HepG2 (cell line): ENCODE measurements around the gene SLC16A3. TPM values are rescaled to one million over a fixed set of nuclear protein-coding genes. Genes with fewer than 3 reads are reported as not detected.

Experiments used
- CAMTA2 ChIP-seq: sonication (generic); formaldehyde crosslinking; IDR thresholded peaks from 2 replicates; pipeline ENCODE4 v1.4.0; 2020; ENCODE audit warnings: mild to moderate bottlenecking, missing genetic modification reagents, borderline replicate concordance
- CERS6 ChIP-seq: sonication (generic); formaldehyde crosslinking; IDR thresholded peaks from 2 replicates; pipeline ENCODE4 v1.5.0; 2020; ENCODE audit warnings: missing genetic modification reagents
- ELF4 ChIP-seq: sonication (generic); formaldehyde crosslinking; IDR thresholded peaks from 2 replicates; pipeline ENCODE4 v1.5.0; 2020; ENCODE audit warnings: missing genetic modification reagents, mild to moderate bottlenecking, moderate library complexity, borderline replicate concordance
- GMEB2 ChIP-seq: IDR thresholded peaks from 2 replicates; pipeline ENCODE4 v1.6.1; 2016; ENCODE audit warnings: missing biosample characterization, missing genetic modification reagents, low read depth
- KAT2B ChIP-seq: fragments of 150-350 bp; IDR thresholded peaks from 2 replicates; pipeline ENCODE4 v1.6.1; 2014; ENCODE audit warnings: low read depth, low read length, borderline replicate concordance
- MAFG ChIP-seq: sonication (generic); formaldehyde crosslinking; IDR thresholded peaks from 2 replicates; pipeline ENCODE4 v1.5.1; 2020; ENCODE audit warnings: mild to moderate bottlenecking, missing genetic modification reagents
- NFYC ChIP-seq: IDR thresholded peaks from 2 replicates; pipeline ENCODE4 v1.6.1; 2016; ENCODE audit warnings: missing genetic modification reagents, missing compliant biosample characterization
- PCBP1 ChIP-seq: fragments of 200-400 bp; formaldehyde crosslinking; IDR thresholded peaks from 2 replicates; pipeline ENCODE4 v1.6.1; 2017; ENCODE audit warnings: mild to moderate bottlenecking, low read depth, low read length, borderline replicate concordance
- ZC3H4 ChIP-seq: sonication (generic); formaldehyde crosslinking; IDR thresholded peaks from 2 replicates; pipeline ENCODE4 v1.4.0; 2020; ENCODE audit warnings: missing genetic modification reagents, borderline replicate concordance
- ZEB1 ChIP-seq: IDR thresholded peaks from 2 replicates; pipeline ENCODE4 v1.6.1; 2012; ENCODE audit warnings: mild to moderate bottlenecking, low read depth, inconsistent platforms; ENCODE audit not compliant: insufficient replicate concordance
- ZNF101 ChIP-seq: sonication (generic); formaldehyde crosslinking; IDR thresholded peaks from 2 replicates; pipeline ENCODE4 v1.4.0; 2020; ENCODE audit warnings: mild to moderate bottlenecking, low read depth, missing genetic modification reagents, borderline replicate concordance
- ZNF12 ChIP-seq: sonication (generic); formaldehyde crosslinking; IDR thresholded peaks from 2 replicates; pipeline ENCODE4 v1.5.0; 2020; ENCODE audit warnings: missing genetic modification reagents
- ZNF543 ChIP-seq: sonication (generic); formaldehyde crosslinking; IDR thresholded peaks from 2 replicates; pipeline ENCODE4 v1.4.0; 2020; ENCODE audit warnings: mild to moderate bottlenecking, missing genetic modification reagents
- ZNF790 ChIP-seq: sonication (generic); formaldehyde crosslinking; IDR thresholded peaks from 2 replicates; pipeline ENCODE4 v1.8.0; 2022; ENCODE audit warnings: missing genetic modification reagents, mild to moderate bottlenecking, borderline replicate concordance
- ZNF792 ChIP-seq: IDR thresholded peaks from 2 replicates; pipeline ENCODE4 v1.6.1; 2016
- ZNF883 ChIP-seq: sonication (generic); formaldehyde crosslinking; IDR thresholded peaks from 2 replicates; pipeline ENCODE4 v1.5.1; 2020; ENCODE audit warnings: mild to moderate bottlenecking, missing genetic modification reagents; ENCODE audit errors: not compliant biosample characterization
- polyA plus RNA-seq, 8 experiments: library from polyadenylated mRNA; depleted of rRNA in 3 of 8; stranded (reverse) in 7 of 8; unstranded in 1 of 8; fragments of >200 nt; fragmentation: Illumina TruSeq in 4 of 8; extraction: Trizol in 4 of 8; gene quantifications; 2 replicates each; pipeline versions ENCODE4 v1.2.1 to v1.2.3, GENCODE V29; 2011 to 2016; ENCODE audit warnings: low read depth in 4 of 8, missing spikeins in 1 of 8, mixed read lengths in 1 of 8; ENCODE audit not compliant: insufficient read depth in 1 of 8
- total RNA-seq, 5 experiments: library from RNA; depleted of rRNA; stranded (reverse); fragments of >200 nt; fragmentation: Illumina TruSeq; extraction: Trizol; gene quantifications; 2 replicates each; pipeline ENCODE4 v1.2.3, GENCODE V29; 2016; ENCODE audit warnings: low read depth in 1 of 5
- TF ChIP-seq, protein P1 (sequence below): sonication (generic); formaldehyde crosslinking; IDR thresholded peaks from 2 replicates; pipeline ENCODE4 v1.8.1; 2023; ENCODE audit warnings: mild to moderate bottlenecking, missing genetic modification reagents, borderline replicate concordance
- TF ChIP-seq, protein P2 (sequence below): sonication (generic); formaldehyde crosslinking; IDR thresholded peaks from 2 replicates; pipeline ENCODE4 v1.4.0; 2020; ENCODE audit warnings: low read depth, mild to moderate bottlenecking, missing genetic modification reagents
- TF ChIP-seq, protein P3 (sequence below): sonication (generic); formaldehyde crosslinking; IDR thresholded peaks from 2 replicates; pipeline ENCODE4 v1.5.0; 2020; ENCODE audit warnings: mild to moderate bottlenecking, low read depth, missing genetic modification reagents, borderline replicate concordance
- TF ChIP-seq, protein P4 (sequence below): sonication (generic); formaldehyde crosslinking; IDR thresholded peaks from 2 replicates; pipeline ENCODE4 v1.8.1; 2022; ENCODE audit warnings: low read depth, mild to moderate bottlenecking, missing genetic modification reagents

Gene SLC16A3
- total and polyA plus RNA-seq, 2 of the 13 experiments (the other 11 are each of a cell fraction or from before 2014, with no cell fraction given) = 242 to 349 TPM

GRCh38 chr17:82212331-82213250, 16.3 kb upstream of the SLC16A3 start, which contains the start of gene CCDC57 (continued):
- TF ChIP-seq GMEB2 (CRISPR knock-in tag) = no peak
- no peak for TF ChIP-seq KAT2B
- TF ChIP-seq ZC3H4 (CRISPR knock-in tag) = no peak
- peak; percentile 56 for TF ChIP-seq ZNF883 (CRISPR knock-in tag)
- no peak for TF ChIP-seq ELF4
- no peak for TF ChIP-seq CERS6 (CRISPR knock-in tag)
- TF ChIP-seq ZNF543 = peak; percentile 55
- TF ChIP-seq MAFG (CRISPR knock-in tag) = no peak
- TF ChIP-seq ZEB1 = no peak
- TF ChIP-seq, protein P1, sequence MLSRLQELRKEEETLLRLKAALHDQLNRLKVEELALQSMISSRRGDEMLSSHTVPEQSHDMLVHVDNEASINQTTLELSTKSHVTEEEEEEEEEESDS = no peak
- peak; percentile 24; the same call in 1 of the 2 replicates for TF ChIP-seq NFYC (CRISPR knock-in tag)
- TF ChIP-seq CAMTA2 (CRISPR knock-in tag) = no peak
- TF ChIP-seq ZNF12 = no peak
- TF ChIP-seq ZNF101 (CRISPR knock-in tag) = no peak
- no peak for TF ChIP-seq ZNF790 (CRISPR knock-in tag)
- TF ChIP-seq, protein P2, sequence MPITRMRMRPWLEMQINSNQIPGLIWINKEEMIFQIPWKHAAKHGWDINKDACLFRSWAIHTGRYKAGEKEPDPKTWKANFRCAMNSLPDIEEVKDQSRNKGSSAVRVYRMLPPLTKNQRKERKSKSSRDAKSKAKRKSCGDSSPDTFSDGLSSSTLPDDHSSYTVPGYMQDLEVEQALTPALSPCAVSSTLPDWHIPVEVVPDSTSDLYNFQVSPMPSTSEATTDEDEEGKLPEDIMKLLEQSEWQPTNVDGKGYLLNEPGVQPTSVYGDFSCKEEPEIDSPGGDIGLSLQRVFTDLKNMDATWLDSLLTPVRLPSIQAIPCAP (CRISPR knock-in tag) = peak; percentile 17; the same call in 1 of the 2 replicates
- TF ChIP-seq ZNF792 (CRISPR knock-in tag) = peak; percentile 63; the same call in 1 of the 2 replicates
- TF ChIP-seq, protein P3, sequence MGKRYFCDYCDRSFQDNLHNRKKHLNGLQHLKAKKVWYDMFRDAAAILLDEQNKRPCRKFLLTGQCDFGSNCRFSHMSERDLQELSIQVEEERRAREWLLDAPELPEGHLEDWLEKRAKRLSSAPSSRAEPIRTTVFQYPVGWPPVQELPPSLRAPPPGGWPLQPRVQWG (CRISPR knock-in tag) = no peak
- TF ChIP-seq, protein P4, sequence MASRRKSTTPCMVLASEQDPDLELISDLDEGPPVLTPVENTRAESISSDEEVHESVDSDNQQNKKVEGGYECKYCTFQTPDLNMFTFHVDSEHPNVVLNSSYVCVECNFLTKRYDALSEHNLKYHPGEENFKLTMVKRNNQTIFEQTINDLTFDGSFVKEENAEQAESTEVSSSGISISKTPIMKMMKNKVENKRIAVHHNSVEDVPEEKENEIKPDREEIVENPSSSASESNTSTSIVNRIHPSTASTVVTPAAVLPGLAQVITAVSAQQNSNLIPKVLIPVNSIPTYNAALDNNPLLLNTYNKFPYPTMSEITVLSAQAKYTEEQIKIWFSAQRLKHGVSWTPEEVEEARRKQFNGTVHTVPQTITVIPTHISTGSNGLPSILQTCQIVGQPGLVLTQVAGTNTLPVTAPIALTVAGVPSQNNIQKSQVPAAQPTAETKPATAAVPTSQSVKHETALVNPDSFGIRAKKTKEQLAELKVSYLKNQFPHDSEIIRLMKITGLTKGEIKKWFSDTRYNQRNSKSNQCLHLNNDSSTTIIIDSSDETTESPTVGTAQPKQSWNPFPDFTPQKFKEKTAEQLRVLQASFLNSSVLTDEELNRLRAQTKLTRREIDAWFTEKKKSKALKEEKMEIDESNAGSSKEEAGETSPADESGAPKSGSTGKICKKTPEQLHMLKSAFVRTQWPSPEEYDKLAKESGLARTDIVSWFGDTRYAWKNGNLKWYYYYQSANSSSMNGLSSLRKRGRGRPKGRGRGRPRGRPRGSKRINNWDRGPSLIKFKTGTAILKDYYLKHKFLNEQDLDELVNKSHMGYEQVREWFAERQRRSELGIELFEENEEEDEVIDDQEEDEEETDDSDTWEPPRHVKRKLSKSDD (CRISPR knock-in tag) = peak; percentile 84
- no peak for TF ChIP-seq PCBP1
